NCI-H128 (cell line): ENCODE data around the gene RPS6KA1.
A peak's percentile ranks its signal among the peaks of the same experiment; 100 is the strongest.
"Not testable (repeated sequence)": the region's sequence is repeated elsewhere in the genome, so short reads cannot be mapped to it uniquely, and the experiment has no call there.

ENCODE experiments used
- DNase-seq: peaks from one replicate; lab custom pipeline; 2025; ENCODE audit not compliant: unreplicated experiment; lab: John Stamatoyannopoulos, UW

Gene RPS6KA1

GRCh38 chr1:26529655-26530409 is at the start of gene RPS6KA1:
Gene RPS6KA1 (plus strand): TSS chr1:26529761. CDS start chr1:26529921, 160 bp downstream.
- peak; percentile 63 for DNase-seq

- no peak for DNase-seq
These were observed 46.6 kb upstream of the RPS6KA1 start for GRCh38 chr1:26482921-26483320.

GRCh38 chr1:26483980-26484379 is 45.6 kb upstream of the RPS6KA1 start:
- DNase-seq = no peak

- DNase-seq = no peak
These were observed 39.4 kb upstream of the RPS6KA1 start for GRCh38 chr1:26490155-26490554.

GRCh38 chr1:26493267-26493666 is 36.3 kb upstream of the RPS6KA1 start:
- DNase-seq = no peak

GRCh38 chr1:26493938-26494337 is 35.6 kb upstream of the RPS6KA1 start:
- DNase-seq = no peak

- no peak for DNase-seq
These were observed 32.7 kb upstream of the RPS6KA1 start for GRCh38 chr1:26496861-26497260.

GRCh38 chr1:26498894-26499293 is 30.7 kb upstream of the RPS6KA1 start:
- DNase-seq = no peak

- DNase-seq = peak; percentile 78
These were observed 28.9 kb upstream of the RPS6KA1 start for GRCh38 chr1:26500488-26501175.

- not testable (repeated sequence) for DNase-seq
These were observed 18.9 kb upstream of the RPS6KA1 start for GRCh38 chr1:26510711-26511110.

- not testable (repeated sequence) for DNase-seq
These were observed 13.7 kb upstream of the RPS6KA1 start for GRCh38 chr1:26515836-26516235.

- no peak for DNase-seq
These were observed 12.4 kb upstream of the RPS6KA1 start for GRCh38 chr1:26516987-26517765.

- DNase-seq = no peak
These were observed 11.9 kb upstream of the RPS6KA1 start for GRCh38 chr1:26517766-26518049.

- DNase-seq = no peak
These were observed 11.2 kb upstream of the RPS6KA1 start for GRCh38 chr1:26518355-26518754.

- no peak for DNase-seq
These were observed 9.2 kb upstream of the RPS6KA1 start for GRCh38 chr1:26520339-26520738.

GRCh38 chr1:26521669-26522030 is 7.9 kb upstream of the RPS6KA1 start:
- DNase-seq = no peak

- DNase-seq = no peak
These were observed 7.5 kb upstream of the RPS6KA1 start for GRCh38 chr1:26522073-26522472.

GRCh38 chr1:26524181-26524580 is 5.4 kb upstream of the RPS6KA1 start:
- DNase-seq = no peak

GRCh38 chr1:26526287-26526686 is 3.3 kb upstream of the RPS6KA1 start:
- DNase-seq = no peak

- no peak for DNase-seq
These were observed 231 bp upstream of the RPS6KA1 start for GRCh38 chr1:26529405-26529654.

GRCh38 chr1:26530410-26530894 is 891 bp downstream of the RPS6KA1 start:
- DNase-seq = no peak
